Lung (tissue), 13 donors: ENCODE data around the gene ZSWIM8. TPM values are rescaled to one million over a fixed set of nuclear protein-coding genes. Genes with fewer than 3 reads are reported as not detected.
A peak's percentile ranks its signal among the peaks of the same experiment; 100 is the strongest.

Experiments
- ATAC-seq: fragments of 200-7000 bp; cut with Tn5 transposase; one replicate; pipeline ENCODE4 v1.9.1; 2020; ENCODE audit warnings: moderate number of reproducible peaks; ENCODE audit not compliant: insufficient read depth, low FRiP score
- DNase-seq, 3 donors: peaks; one replicate each; pipeline ENCODE4 v3.0.0-alpha.2; 2013 to 2017
- H3K27ac ChIP-seq, 2 donors: one replicate each; pipeline ENCODE4 v1.5.1; 2013; ENCODE audit warnings: mild to moderate bottlenecking in 2 of 2, moderate library complexity in 2 of 2, control low read depth in 1 of 2, inconsistent platforms in 1 of 2, low read depth in 1 of 2, low read length in 1 of 2
- H3K27me3 ChIP-seq, 3 donors: one replicate each; pipeline ENCODE4 v1.5.1; 2013; ENCODE audit warnings: low read length in 2 of 3; ENCODE audit not compliant: control insufficient read depth in 3 of 3, insufficient read depth in 3 of 3
- H3K36me3 ChIP-seq, 4 donors: one replicate each; pipeline ENCODE4 v1.5.1; 2013; ENCODE audit warnings: low read length in 4 of 4, mild to moderate bottlenecking in 1 of 4, moderate library complexity in 1 of 4; ENCODE audit not compliant: control insufficient read depth in 4 of 4, insufficient read depth in 4 of 4
- H3K4me1 ChIP-seq, 5 donors: one replicate each; pipeline ENCODE4 v1.5.1; 2013; ENCODE audit warnings: low read length in 5 of 5, mild to moderate bottlenecking in 2 of 5, moderate library complexity in 1 of 5; ENCODE audit not compliant: control insufficient read depth in 5 of 5, insufficient read depth in 5 of 5
- H3K4me3 ChIP-seq: one replicate; pipeline ENCODE4 v1.5.1; 2013; ENCODE audit warnings: mild to moderate bottlenecking, control low read depth, moderate library complexity
- H3K9ac ChIP-seq, 2 donors: one replicate each; pipeline ENCODE4 v1.5.1; 2013; ENCODE audit warnings: low read length in 2 of 2, control low read depth in 1 of 2; ENCODE audit not compliant: insufficient read depth in 1 of 2
- H3K9me3 ChIP-seq, 4 donors: one replicate each; pipeline ENCODE4 v1.5.1; 2013; ENCODE audit warnings: low read length in 3 of 4, mild to moderate bottlenecking in 1 of 4, moderate library complexity in 1 of 4; ENCODE audit not compliant: control insufficient read depth in 4 of 4, insufficient read depth in 3 of 4
- CTCF ChIP-seq: IDR thresholded peaks from 2 replicates; pipeline ENCODE4 v1.5.1; 2012; ENCODE audit warnings: mild to moderate bottlenecking; ENCODE audit errors: control extremely low read depth, extremely low read depth
- WGBS, 2 donors: extraction: QIAGEN DNeasy Blood & Tissue Kit; methylation state at CpG; one replicate each; pipeline ENCODE4 v1.1.7; 2013; 5-methylcytosine and 5-hydroxymethylcytosine counted together
- polyA plus RNA-seq, 2 donors: library from polyadenylated mRNA; stranded (reverse); fragments of 200-250 nt; gene quantifications; one replicate each; pipeline ENCODE4 v1.2.1, GENCODE V29; 2013
- small RNA-seq: library from RNA; depleted of rRNA; stranded (forward); fragments of <200 nt; gene quantifications from one replicate; pipeline ENCODE3, GENCODE V24; 2014; ENCODE audit warnings: low replicate concordance
- total RNA-seq, 2 donors: library from RNA; depleted of rRNA in 1 of 2; stranded (reverse); fragments of >200 nt in 1 of 2; gene quantifications; one replicate each; pipeline ENCODE4 v1.2.1, GENCODE V29; 2014 to 2021
- donor health status: control.
- donor health status: control.
- donor health status: Bipolar disorder and iron deficiency.
- donor health status: healthy.
- donor health status: DM: yes; HTN: yes; CAD: no.

ZSWIM8 gene
- total and polyA plus RNA-seq, 4 donors = 70.3 to 113 (median 93.1) TPM

DNA sequence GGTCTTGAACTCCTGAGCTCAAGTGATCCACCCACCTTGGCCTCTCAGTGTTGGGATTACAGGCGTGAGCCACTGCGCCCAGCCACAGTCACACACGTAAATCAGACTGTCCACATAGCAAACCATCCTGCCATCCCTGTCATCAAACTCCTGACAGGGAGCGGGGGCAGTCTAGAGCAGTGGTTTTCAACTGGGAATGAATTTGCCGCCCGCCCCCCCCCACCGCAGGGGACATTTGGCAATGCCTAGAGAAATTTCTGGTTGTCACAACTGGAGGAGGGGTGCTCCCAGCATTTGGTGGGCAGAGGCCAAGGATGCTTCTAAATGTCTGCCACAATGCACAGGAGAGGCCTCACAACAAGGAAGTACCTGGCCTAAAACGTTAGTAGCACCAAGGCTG lies 64.8 kb downstream of the ZSWIM8 start:
- TF ChIP-seq CTCF = no peak
- Histone ChIP-seq H3K4me3 (no peak overlapping the region), H3K36me3 (peaks cover 7 to 31% (median 18%) of the 10 kb centered on the region in 4 donors), H3K9ac (no peak overlapping the region), H3K9me3 (no peaks in the 10 kb centered on the region), H3K4me1 (peaks cover 0 to 9% (median 0%) of the 10 kb centered on the region in 5 donors), H3K27me3 (no peaks in the 10 kb centered on the region), H3K27ac (peak overlapping the region in 1 of 2 donors; percentile 65)
- DNase-seq (no peak), ATAC-seq (no peak)
- 72 to 75% methylated on average over 8 of the region's 8 CpGs for WGBS, 2 donors

- Histone ChIP-seq H3K27me3 (no peaks in the 10 kb centered on the region), H3K36me3 (peaks cover 7 to 32% (median 20%) of the 10 kb centered on the region in 4 donors), H3K4me3 (no peak overlapping the region), H3K27ac (peak overlapping the region in 1 of 2 donors; percentile 80), H3K9me3 (no peaks in the 10 kb centered on the region), H3K9ac (no peak overlapping the region), H3K4me1 (peaks cover 0 to 11% (median 0%) of the 10 kb centered on the region in 5 donors)
- DNase-seq = peak; percentile 50 to 75 (median 55)
- no peak for TF ChIP-seq CTCF
- WGBS, 2 donors = 54 to 66% methylated on average over 15 of the region's 15 CpGs
- ATAC-seq = peak; percentile 76
Measured at GRCh38 chr10:73850863-73851461, 65.6 kb downstream of the ZSWIM8 start.

Small RNAs within 50 kb of the gene (small RNA-seq; reads per million reads assigned to genes)
- not detected for gene AC022400.4
- not detected for gene AC022400.9
- not detected for gene ZSWIM8-AS1

Other genes with a start within 250 kb of the ZSWIM8 start
- 100 to 1,000 TPM; 102 to 165 TPM for gene USP54, start 194.3 kb upstream of the ZSWIM8 start, total RNA-seq
- 10 to 100 TPM; 19.7 to 23.4 TPM for gene USP54, start 194.3 kb upstream of the ZSWIM8 start, polyA plus RNA-seq
- gene MYOZ1, start 144.1 kb upstream of the ZSWIM8 start, total RNA-seq = 1 to 10 TPM; 2.1 to 2.4 TPM
- under 1 TPM; 0.70 to 0.98 TPM for gene MYOZ1, start 144.1 kb upstream of the ZSWIM8 start, polyA plus RNA-seq
- gene SYNPO2L, start 129.6 kb upstream of the ZSWIM8 start, total RNA-seq = under 1 TPM; 0.11 to 0.21 TPM
- gene SYNPO2L, start 129.6 kb upstream of the ZSWIM8 start, polyA plus RNA-seq = under 1 TPM; 0.10 to 0.12 TPM
- 1 to 10 TPM; 7.6 to 8.9 TPM for gene AGAP5, start 87.5 kb upstream of the ZSWIM8 start, total RNA-seq
- gene AGAP5, start 87.5 kb upstream of the ZSWIM8 start, polyA plus RNA-seq = 1 to 10 TPM; 3.2 to 6.7 TPM
- gene SEC24C, start 41.2 kb upstream of the ZSWIM8 start, total RNA-seq = 10 to 100 TPM; 67.3 to 77.4 TPM
- 10 to 100 TPM; 42.3 to 47.6 TPM for gene SEC24C, start 41.2 kb upstream of the ZSWIM8 start, polyA plus RNA-seq
- gene CHCHD1, start 3.6 kb upstream of the ZSWIM8 start, total RNA-seq = 10 to 100 TPM; 18.7 to 22.5 TPM
- gene CHCHD1, start 3.6 kb upstream of the ZSWIM8 start, polyA plus RNA-seq = 10 to 100 TPM; 53.2 to 88.3 TPM
- gene NDST2, start 26.0 kb downstream of the ZSWIM8 start, total RNA-seq = 10 to 100 TPM; 30.8 to 38.7 TPM
- gene NDST2, start 26.0 kb downstream of the ZSWIM8 start, polyA plus RNA-seq = 10 to 100 TPM; 10.9 to 35.3 TPM
- gene CAMK2G, start 88.9 kb downstream of the ZSWIM8 start, total RNA-seq = 10 to 100 TPM; 38.6 to 41.1 TPM
- 10 to 100 TPM; 15.8 to 19.4 TPM for gene CAMK2G, start 88.9 kb downstream of the ZSWIM8 start, polyA plus RNA-seq
- 10 to 100 TPM; 13.5 to 23.0 TPM for gene PLAU, start 125.5 kb downstream of the ZSWIM8 start, total RNA-seq
- gene PLAU, start 125.5 kb downstream of the ZSWIM8 start, polyA plus RNA-seq = 10 to 100 TPM; 11.6 to 36.7 TPM
- gene VCL, start 212.5 kb downstream of the ZSWIM8 start, total RNA-seq = 100 to 1,000 TPM; 124 to 181 TPM
- 10 to 100 TPM; 24.5 to 48.8 TPM for gene VCL, start 212.5 kb downstream of the ZSWIM8 start, polyA plus RNA-seq